ENCODE data around the gene LRP6. TPM values are rescaled to one million over a fixed set of nuclear protein-coding genes. Genes with fewer than 3 reads are reported as not detected.

LRP6 gene
- total and polyA plus RNA-seq, 2 experiments from 2014 or later = 18.1 to 25.4 TPM

DNA sequence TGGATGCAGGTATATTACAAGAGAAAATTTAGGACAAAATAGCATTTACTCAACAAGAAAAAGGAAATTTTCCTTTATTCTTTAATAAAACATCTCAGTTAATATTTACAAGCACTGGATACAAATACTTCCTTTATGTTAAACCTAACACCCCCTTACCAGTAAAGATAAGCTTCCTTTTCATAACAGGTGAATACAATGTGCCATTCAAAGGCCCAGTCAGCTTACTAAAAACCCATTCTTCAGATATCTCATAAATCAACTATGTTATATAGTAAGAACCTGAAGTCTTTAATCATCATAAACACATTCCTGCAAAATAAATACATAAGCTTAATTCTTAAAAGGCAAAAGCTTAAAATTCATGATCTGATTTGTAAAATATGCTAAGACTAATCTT lies 52.6 kb downstream of the LRP6 start:
- H3K4me3 ChIP-seq = no peak overlapping the region
- DNase-seq (ENCODE audit: low read depth in 1 of 2, low spot score in 1 of 2) = no peak
- H3K27ac ChIP-seq = no peak overlapping the region
- no peaks in the 10 kb centered on the region for H3K9me3 ChIP-seq (ENCODE audit: low read depth)
- H3K27me3 ChIP-seq = no peaks in the 10 kb centered on the region
- no peaks in the 10 kb centered on the region for H3K36me3 ChIP-seq
- peaks cover 5% of the 10 kb centered on the region for H3K4me1 ChIP-seq (ENCODE audit: low read depth)
- TF ChIP-seq, protein P1, sequence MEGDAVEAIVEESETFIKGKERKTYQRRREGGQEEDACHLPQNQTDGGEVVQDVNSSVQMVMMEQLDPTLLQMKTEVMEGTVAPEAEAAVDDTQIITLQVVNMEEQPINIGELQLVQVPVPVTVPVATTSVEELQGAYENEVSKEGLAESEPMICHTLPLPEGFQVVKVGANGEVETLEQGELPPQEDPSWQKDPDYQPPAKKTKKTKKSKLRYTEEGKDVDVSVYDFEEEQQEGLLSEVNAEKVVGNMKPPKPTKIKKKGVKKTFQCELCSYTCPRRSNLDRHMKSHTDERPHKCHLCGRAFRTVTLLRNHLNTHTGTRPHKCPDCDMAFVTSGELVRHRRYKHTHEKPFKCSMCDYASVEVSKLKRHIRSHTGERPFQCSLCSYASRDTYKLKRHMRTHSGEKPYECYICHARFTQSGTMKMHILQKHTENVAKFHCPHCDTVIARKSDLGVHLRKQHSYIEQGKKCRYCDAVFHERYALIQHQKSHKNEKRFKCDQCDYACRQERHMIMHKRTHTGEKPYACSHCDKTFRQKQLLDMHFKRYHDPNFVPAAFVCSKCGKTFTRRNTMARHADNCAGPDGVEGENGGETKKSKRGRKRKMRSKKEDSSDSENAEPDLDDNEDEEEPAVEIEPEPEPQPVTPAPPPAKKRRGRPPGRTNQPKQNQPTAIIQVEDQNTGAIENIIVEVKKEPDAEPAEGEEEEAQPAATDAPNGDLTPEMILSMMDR (IDR thresholded peaks at IDR 0.05; ENCODE audit: low read depth, low read length) = no peak

DNA sequence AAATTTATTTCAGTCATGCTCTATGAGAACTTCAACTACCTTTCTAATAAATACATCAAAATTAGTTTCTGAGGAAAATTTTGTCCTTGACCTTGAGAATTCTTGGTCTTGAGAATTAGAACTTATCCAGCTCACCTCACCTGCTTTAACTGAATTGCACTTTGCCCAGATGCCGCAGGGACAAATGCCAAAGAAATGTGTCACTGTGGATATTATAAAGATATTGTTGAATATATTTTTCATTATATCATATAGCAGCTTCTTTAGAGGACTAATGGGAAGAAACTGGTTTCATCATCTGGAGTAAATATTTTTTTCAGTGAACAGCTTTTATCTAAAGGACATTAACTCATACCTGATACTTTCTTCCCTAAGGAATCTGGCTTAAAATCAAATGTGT lies 54.1 kb downstream of the LRP6 start:
- no peaks in the 10 kb centered on the region for H3K36me3 ChIP-seq
- no peaks in the 10 kb centered on the region for H3K27me3 ChIP-seq
- DNase-seq (ENCODE audit: low read depth in 1 of 2, low spot score in 1 of 2) = no peak
- TF ChIP-seq, protein P1 (IDR thresholded peaks at IDR 0.05; ENCODE audit: low read depth, low read length) = no peak
- H3K9me3 ChIP-seq (ENCODE audit: low read depth) = no peaks in the 10 kb centered on the region
- no peak overlapping the region for H3K4me3 ChIP-seq
- peaks cover 8% of the 10 kb centered on the region for H3K4me1 ChIP-seq (ENCODE audit: low read depth)
- no peak overlapping the region for H3K27ac ChIP-seq

DNA sequence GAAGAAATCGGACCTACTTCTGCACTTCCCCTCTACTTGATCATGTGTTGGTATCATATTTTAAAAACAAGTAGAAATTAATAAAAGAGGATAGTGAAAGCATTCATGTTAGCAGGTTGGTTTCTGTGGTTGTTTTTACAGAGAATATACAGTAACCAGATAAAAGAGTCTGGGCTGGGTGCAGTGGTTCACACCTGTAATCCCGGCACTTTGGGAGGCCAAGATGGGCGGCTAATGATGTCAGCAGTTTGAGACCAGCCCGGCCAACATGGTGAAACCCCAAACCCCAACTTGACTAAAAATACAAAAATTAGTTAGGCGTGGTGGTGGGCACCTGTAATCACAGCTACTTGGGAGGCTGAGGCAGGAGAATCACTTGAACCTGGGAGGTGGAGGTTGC lies 55.9 kb downstream of the LRP6 start:
- Histone ChIP-seq H3K4me3 (no peak overlapping the region), H3K9me3 (ENCODE audit: low read depth) (no peaks in the 10 kb centered on the region), H3K4me1 (ENCODE audit: low read depth) (peaks cover 8% of the 10 kb centered on the region), H3K36me3 (no peaks in the 10 kb centered on the region), H3K27ac (no peak overlapping the region), H3K27me3 (no peaks in the 10 kb centered on the region)
- no peak for DNase-seq (ENCODE audit: low read depth in 1 of 2, low spot score in 1 of 2)
- TF ChIP-seq, protein P1 (IDR thresholded peaks at IDR 0.05; ENCODE audit: low read depth, low read length) = no peak

DNA sequence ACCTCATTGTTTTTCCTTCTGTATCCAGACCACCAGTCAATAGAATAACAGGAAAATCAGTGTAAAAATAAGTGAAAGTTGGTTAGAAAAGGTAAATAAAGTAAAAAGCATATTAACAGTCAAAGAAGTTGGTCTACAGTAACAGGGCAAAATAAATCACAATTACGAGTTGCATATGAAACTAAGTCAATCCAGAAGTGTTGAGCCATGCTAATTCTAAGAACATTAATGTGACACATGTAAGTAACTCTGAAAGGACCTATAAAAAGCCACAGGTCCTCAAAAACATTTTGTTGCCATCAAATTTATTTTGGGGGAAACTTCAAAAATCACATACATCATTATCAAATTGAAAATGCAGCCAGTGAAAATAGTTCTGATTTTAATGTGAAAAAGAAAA lies 56.4 kb downstream of the LRP6 start:
- H3K36me3 ChIP-seq = no peaks in the 10 kb centered on the region
- H3K27ac ChIP-seq = no peak overlapping the region
- peaks cover 8% of the 10 kb centered on the region for H3K4me1 ChIP-seq (ENCODE audit: low read depth)
- no peaks in the 10 kb centered on the region for H3K27me3 ChIP-seq
- DNase-seq (ENCODE audit: low read depth in 1 of 2, low spot score in 1 of 2) = no peak
- no peak overlapping the region for H3K4me3 ChIP-seq
- H3K9me3 ChIP-seq (ENCODE audit: low read depth) = no peaks in the 10 kb centered on the region
- TF ChIP-seq, protein P1 (IDR thresholded peaks at IDR 0.05; ENCODE audit: low read depth, low read length) = no peak

DNA sequence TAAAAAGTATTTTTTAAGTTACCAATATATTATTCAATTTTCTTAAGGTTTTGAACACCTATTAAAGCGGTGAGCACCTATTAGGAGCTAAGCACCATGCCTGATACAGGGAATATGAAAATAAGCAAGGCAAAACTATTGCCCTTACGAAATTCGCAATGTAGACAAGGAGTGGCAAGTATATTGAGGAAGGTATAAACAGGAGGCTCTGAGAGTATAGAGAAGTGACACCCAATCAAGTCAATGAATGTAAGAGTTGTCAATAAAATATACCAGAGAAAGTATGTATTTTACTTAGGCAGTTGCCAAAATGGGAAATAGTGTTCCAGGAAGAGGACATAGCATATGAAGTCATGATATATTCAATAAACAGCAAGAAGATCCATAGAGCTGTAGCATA lies 57.2 kb downstream of the LRP6 start:
- no peaks in the 10 kb centered on the region for H3K36me3 ChIP-seq
- TF ChIP-seq, protein P1 (IDR thresholded peaks at IDR 0.05; ENCODE audit: low read depth, low read length) = no peak
- peaks cover 4% of the 10 kb centered on the region for H3K4me1 ChIP-seq (ENCODE audit: low read depth)
- H3K4me3 ChIP-seq = no peak overlapping the region
- no peaks in the 10 kb centered on the region for H3K27me3 ChIP-seq
- no peaks in the 10 kb centered on the region for H3K9me3 ChIP-seq (ENCODE audit: low read depth)
- no peak for DNase-seq (ENCODE audit: low read depth in 1 of 2, low spot score in 1 of 2)
- no peak overlapping the region for H3K27ac ChIP-seq

DNA sequence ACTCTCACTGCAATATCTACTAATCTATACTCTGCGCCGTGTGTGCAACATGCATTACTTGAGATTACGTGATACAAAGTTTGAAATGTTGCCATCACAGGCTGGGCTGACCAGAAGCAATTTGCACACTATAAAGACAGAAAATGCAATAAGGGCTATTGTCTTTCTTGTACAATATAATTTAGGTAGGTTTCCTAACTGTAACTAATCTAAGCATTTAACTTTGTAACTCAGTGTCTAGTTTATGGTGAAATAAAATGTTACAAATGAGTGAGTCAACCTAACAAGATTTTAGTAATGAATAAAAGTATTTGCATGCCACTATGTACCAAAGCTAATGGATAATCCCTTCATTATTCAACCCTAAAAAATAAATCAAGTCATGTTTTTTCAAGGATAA lies 57.8 kb downstream of the LRP6 start:
- Histone ChIP-seq H3K27ac (peak overlapping the region; percentile 1), H3K4me1 (ENCODE audit: low read depth) (peaks cover 3% of the 10 kb centered on the region), H3K36me3 (no peaks in the 10 kb centered on the region), H3K4me3 (no peak overlapping the region), H3K27me3 (no peaks in the 10 kb centered on the region), H3K9me3 (ENCODE audit: low read depth) (no peaks in the 10 kb centered on the region)
- TF ChIP-seq, protein P1 (IDR thresholded peaks at IDR 0.05; ENCODE audit: low read depth, low read length) = no peak
- DNase-seq (ENCODE audit: low read depth in 1 of 2, low spot score in 1 of 2) = no peak

Data from cardiac muscle cell (in vitro differentiated cells and primary cell).